Right atrium auricular region (tissue), 2 donors: ENCODE measurements around the gene FBXO8. TPM values are rescaled to one million over a fixed set of nuclear protein-coding genes. Genes with fewer than 3 reads are reported as not detected.
A peak's percentile ranks its signal among the peaks of the same experiment; 100 is the strongest.

Experiments
- DNase-seq: peaks from one replicate; pipeline ENCODE4 v3.0.0-alpha.2; 2019; ENCODE audit warnings: low spot score
- H3K27ac ChIP-seq, 2 donors: fragments of 200-600 bp; sonication (generic); 1 replicate in 1 of 2; 2 replicates in 1 of 2; pipeline ENCODE4 v1.5.1; 2016 to 2019
- H3K27me3 ChIP-seq, 2 donors: fragments of 200-600 bp; sonication (generic); one replicate each; pipeline versions ENCODE4 v1.5.1 to v1.6.0; 2017 to 2019
- H3K36me3 ChIP-seq: fragments of 200-600 bp; sonication (generic); one replicate; pipeline ENCODE4 v1.5.1; 2016
- H3K4me1 ChIP-seq, 2 donors: fragments of 200-600 bp; sonication (generic); one replicate each; pipeline versions ENCODE4 v1.5.1 to v1.6.0; 2017 to 2019
- H3K4me3 ChIP-seq, 2 donors: fragments of 200-600 bp; sonication (generic); 1 replicate in 1 of 2; 2 replicates in 1 of 2; pipeline ENCODE4 v1.5.1; 2017 to 2019; ENCODE audit warnings: mild to moderate bottlenecking in 1 of 2, moderate library complexity in 1 of 2
- H3K9me3 ChIP-seq, 2 donors: fragments of 200-600 bp; sonication (generic); one replicate each; pipeline ENCODE4 v1.5.1; 2019
- CTCF ChIP-seq, 2 donors: fragments of 200-600 bp; sonication (generic); IDR thresholded peaks; one replicate each; pipeline ENCODE4 v1.5.1; 2019; ENCODE audit warnings: antibody characterized with exemption in 2 of 2
- total RNA-seq, 2 donors: library from RNA; depleted of rRNA; stranded (reverse); fragments of >200 nt; gene quantifications; one replicate each; pipeline ENCODE4 v1.1.0, GENCODE V29; 2016

Gene FBXO8
- total RNA-seq, 2 donors from 2014 or later = 26.3 to 28.0 TPM

- no peak for DNase-seq
- no peaks in the 10 kb centered on the region for H3K4me1 ChIP-seq
- no peak overlapping the region for H3K27ac ChIP-seq
- no peak overlapping the region for H3K4me3 ChIP-seq
- H3K36me3 ChIP-seq = no peaks in the 10 kb centered on the region
- H3K9me3 ChIP-seq = no peaks in the 10 kb centered on the region
- TF ChIP-seq CTCF (IDR thresholded peaks at IDR 0.05) = peak; percentile 59 to 84
- no peaks in the 10 kb centered on the region for H3K27me3 ChIP-seq
Measured at GRCh38 chr4:174318829-174319764, 35.6 kb upstream of the FBXO8 start.

GRCh38 chr4:174317531-174317930 is 34.1 kb upstream of the FBXO8 start:
- no peak overlapping the region for H3K27ac ChIP-seq
- no peaks in the 10 kb centered on the region for H3K27me3 ChIP-seq
- no peak for TF ChIP-seq CTCF (IDR thresholded peaks at IDR 0.05)
- no peak overlapping the region for H3K4me3 ChIP-seq
- no peak for DNase-seq
- H3K4me1 ChIP-seq = no peaks in the 10 kb centered on the region
- no peaks in the 10 kb centered on the region for H3K36me3 ChIP-seq
- H3K9me3 ChIP-seq = no peaks in the 10 kb centered on the region

GRCh38 chr4:174316954-174317353 is 33.5 kb upstream of the FBXO8 start:
- Histone ChIP-seq H3K4me3 (no peak overlapping the region), H3K27ac (no peak overlapping the region), H3K36me3 (no peaks in the 10 kb centered on the region), H3K4me1 (no peaks in the 10 kb centered on the region), H3K9me3 (no peaks in the 10 kb centered on the region), H3K27me3 (no peaks in the 10 kb centered on the region)
- no peak for DNase-seq
- no peak for TF ChIP-seq CTCF (IDR thresholded peaks at IDR 0.05)

- H3K4me3 ChIP-seq = no peak overlapping the region
Measured at GRCh38 chr4:174316546-174316945, 33.1 kb upstream of the FBXO8 start.

GRCh38 chr4:174314770-174315169 is 31.3 kb upstream of the FBXO8 start:
- TF ChIP-seq CTCF (IDR thresholded peaks at IDR 0.05) = no peak
- Histone ChIP-seq H3K27me3 (no peaks in the 10 kb centered on the region), H3K4me1 (no peaks in the 10 kb centered on the region), H3K27ac (no peak overlapping the region), H3K36me3 (peaks cover 11% of the 10 kb centered on the region), H3K9me3 (no peaks in the 10 kb centered on the region), H3K4me3 (no peak overlapping the region)
- DNase-seq = no peak

More at GRCh38 chr4:174316546-174316945, 33.1 kb upstream of the FBXO8 start:
- no peaks in the 10 kb centered on the region for H3K27me3 ChIP-seq
- no peak overlapping the region for H3K27ac ChIP-seq
- no peaks in the 10 kb centered on the region for H3K4me1 ChIP-seq
- TF ChIP-seq CTCF (IDR thresholded peaks at IDR 0.05) = no peak
- no peaks in the 10 kb centered on the region for H3K36me3 ChIP-seq
- no peaks in the 10 kb centered on the region for H3K9me3 ChIP-seq
- no peak for DNase-seq
